ENCODE results near the gene RASSF8.

RASSF8 gene

DNA sequence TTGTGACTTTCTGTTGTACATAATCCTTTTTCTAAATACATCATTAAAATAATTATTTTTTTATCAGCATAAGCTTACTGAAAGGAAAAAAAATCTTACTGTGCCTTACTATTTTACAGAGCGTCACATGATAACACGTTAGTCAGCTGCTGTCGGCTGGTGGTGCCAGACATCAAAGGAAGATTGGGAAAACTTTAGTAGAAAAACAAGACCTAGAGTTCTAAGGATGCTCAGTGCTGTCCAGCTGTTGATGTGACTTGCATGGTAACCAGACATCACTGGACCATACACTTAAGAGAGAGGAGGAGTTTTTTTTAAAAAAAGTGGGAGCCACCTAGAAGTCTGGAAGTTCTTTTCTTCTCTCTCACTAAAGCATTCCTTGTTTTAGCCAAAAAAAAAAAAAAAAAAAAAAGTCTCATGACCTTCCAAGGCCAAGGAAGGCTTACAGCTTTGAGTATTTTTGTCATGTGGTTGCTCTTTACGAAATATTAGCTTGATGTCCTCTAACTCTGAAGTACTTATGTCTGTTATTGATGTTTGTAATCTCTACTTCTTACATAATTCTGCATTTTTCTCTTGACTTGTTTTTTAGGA lies 4.5 kb downstream of the RASSF8 start:
- no peaks in the 10 kb centered on the region for H3K79me2 ChIP-seq (ENCODE audit: insufficient read depth, low read length)
- H2AFZ ChIP-seq (ENCODE audit: low read depth, low read length, severe bottlenecking), result no peak overlapping the region
- no peaks in the 10 kb centered on the region for H3K9me3 ChIP-seq (ENCODE audit: insufficient read depth, low read length)
- H3K9ac ChIP-seq (ENCODE audit: low read length), result no peak overlapping the region
- no peak overlapping the region for H3K4me2 ChIP-seq (ENCODE audit: low read depth, low read length, poor library complexity, severe bottlenecking)
- H3F3A ChIP-seq (ENCODE audit: insufficient read depth), result 0 out of 2 replicates have a peak, but pooled peaks cover 4% of the 10 kb centered on the region
- H3K9me2 ChIP-seq (replicated peaks; ENCODE audit: insufficient read depth, low read length), result no peaks in the 10 kb centered on the region
- no peak overlapping the region for H3K27ac ChIP-seq (ENCODE audit: low read depth, low read length)
- no peak overlapping the region for H3K4me3 ChIP-seq (ENCODE audit: insufficient read depth, low read length, poor library complexity, severe bottlenecking)
- no peaks in the 10 kb centered on the region for H3K27me3 ChIP-seq (ENCODE audit: low read length)
- H4K20me1 ChIP-seq (ENCODE audit: low read depth, low read length), result no peaks in the 10 kb centered on the region
- no peaks in the 10 kb centered on the region for H3K36me3 ChIP-seq (ENCODE audit: low read length)
- TF ChIP-seq CTCF (IDR thresholded peaks at IDR 0.05; ENCODE audit: insufficient read depth, low read length, poor library complexity, severe bottlenecking) (no peak), EZH2phosphoT487 (conservative IDR thresholded peaks at IDR 0.05; ENCODE audit: low read length) (no peak)

GRCh38 chr12:25965682-25966081 lies 7.2 kb downstream of the RASSF8 start:
- Histone ChIP-seq H3K9me3 (ENCODE audit: insufficient read depth, low read length) (no peaks in the 10 kb centered on the region), H3K9ac (ENCODE audit: low read length) (no peak overlapping the region), H3K27me3 (ENCODE audit: low read length) (no peaks in the 10 kb centered on the region), H4K20me1 (ENCODE audit: low read depth, low read length) (no peaks in the 10 kb centered on the region), H3K79me2 (ENCODE audit: insufficient read depth, low read length) (no peaks in the 10 kb centered on the region), H2AFZ (ENCODE audit: low read depth, low read length, severe bottlenecking) (no peak overlapping the region), H3F3A (ENCODE audit: insufficient read depth) (no peaks in the 10 kb centered on the region), H3K27ac (ENCODE audit: low read depth, low read length) (no peak overlapping the region), H3K4me2 (ENCODE audit: low read depth, low read length, poor library complexity, severe bottlenecking) (no peak overlapping the region), H3K36me3 (ENCODE audit: low read length) (no peaks in the 10 kb centered on the region), H3K4me3 (ENCODE audit: insufficient read depth, low read length, poor library complexity, severe bottlenecking) (no peak overlapping the region), H3K9me2 (replicated peaks; ENCODE audit: insufficient read depth, low read length) (no peaks in the 10 kb centered on the region)
- TF ChIP-seq CTCF (IDR thresholded peaks at IDR 0.05; ENCODE audit: insufficient read depth, low read length, poor library complexity, severe bottlenecking) (no peak), EZH2phosphoT487 (conservative IDR thresholded peaks at IDR 0.05; ENCODE audit: low read length) (no peak)

- Histone ChIP-seq H3K9me2 (replicated peaks; ENCODE audit: insufficient read depth, low read length) (no peaks in the 10 kb centered on the region), H3K9ac (ENCODE audit: low read length) (no peak overlapping the region), H3K4me3 (ENCODE audit: insufficient read depth, low read length, poor library complexity, severe bottlenecking) (no peak overlapping the region), H4K20me1 (ENCODE audit: low read depth, low read length) (no peaks in the 10 kb centered on the region), H3K79me2 (ENCODE audit: insufficient read depth, low read length) (no peaks in the 10 kb centered on the region), H3K27ac (ENCODE audit: low read depth, low read length) (no peak overlapping the region), H3K27me3 (ENCODE audit: low read length) (no peaks in the 10 kb centered on the region), H3K9me3 (ENCODE audit: insufficient read depth, low read length) (no peaks in the 10 kb centered on the region), H3K36me3 (ENCODE audit: low read length) (no peaks in the 10 kb centered on the region), H3F3A (ENCODE audit: insufficient read depth) (no peaks in the 10 kb centered on the region), H2AFZ (ENCODE audit: low read depth, low read length, severe bottlenecking) (no peak overlapping the region), H3K4me2 (ENCODE audit: low read depth, low read length, poor library complexity, severe bottlenecking) (no peak overlapping the region)
- TF ChIP-seq EZH2phosphoT487 (conservative IDR thresholded peaks at IDR 0.05; ENCODE audit: low read length), result no peak
- no peak for TF ChIP-seq CTCF (IDR thresholded peaks at IDR 0.05; ENCODE audit: insufficient read depth, low read length, poor library complexity, severe bottlenecking)
Measured at GRCh38 chr12:25970082-25970481, 11.6 kb downstream of the RASSF8 start.

All from SU-DHL-6 (cell line).